Stimulated activated CD4-positive, alpha-beta T cell treated with anti-CD3 and anti-CD28 coated beads, Interleukin-12 subunit alpha, Interleukin-12 subunit beta, amount 100 ng/mL, for 48 hours (primary cell): ENCODE results near the gene EXOC7.
"Not testable (repeated sequence)": the region's sequence is repeated elsewhere in the genome, so short reads cannot be mapped to it uniquely, and the experiment has no call there.

Source experiments
- DNase-seq, 3 donors: peaks; one replicate each; pipeline ENCODE4 v3.0.0-alpha.2; 2020; ENCODE audit warnings: low read depth in 2 of 3, low spot score in 1 of 3

The EXOC7 gene

GRCh38 chr17:76046064-76046463, 57.5 kb downstream of the EXOC7 start:
- no peak for DNase-seq

- not testable (repeated sequence) for DNase-seq
Measured at GRCh38 chr17:76044475-76045007, 59.0 kb downstream of the EXOC7 start.

GRCh38 chr17:76042868-76043267, 60.7 kb downstream of the EXOC7 start:
- not testable (repeated sequence) for DNase-seq

GRCh38 chr17:76040376-76040775, 63.2 kb downstream of the EXOC7 start:
- no peak for DNase-seq

- DNase-seq = no peak
Measured at GRCh38 chr17:76039121-76039520, 64.5 kb downstream of the EXOC7 start.

GRCh38 chr17:76038050-76038449, 65.5 kb downstream of the EXOC7 start:
- DNase-seq = no peak

- no peak for DNase-seq
Measured at GRCh38 chr17:76036497-76037261, 66.9 kb downstream of the EXOC7 start.

GRCh38 chr17:76034428-76035350, 68.9 kb downstream of the EXOC7 start:
- no peak for DNase-seq

- DNase-seq = no peak
Measured at GRCh38 chr17:76033139-76033538, 70.4 kb downstream of the EXOC7 start.

- DNase-seq = no peak
Measured at GRCh38 chr17:76032780-76033108, 70.8 kb downstream of the EXOC7 start.

- DNase-seq = no peak
Measured at GRCh38 chr17:76032073-76032779, 71.4 kb downstream of the EXOC7 start.
